Measurements from ENCODE around the gene ITPR1.

Gene ITPR1

DNA sequence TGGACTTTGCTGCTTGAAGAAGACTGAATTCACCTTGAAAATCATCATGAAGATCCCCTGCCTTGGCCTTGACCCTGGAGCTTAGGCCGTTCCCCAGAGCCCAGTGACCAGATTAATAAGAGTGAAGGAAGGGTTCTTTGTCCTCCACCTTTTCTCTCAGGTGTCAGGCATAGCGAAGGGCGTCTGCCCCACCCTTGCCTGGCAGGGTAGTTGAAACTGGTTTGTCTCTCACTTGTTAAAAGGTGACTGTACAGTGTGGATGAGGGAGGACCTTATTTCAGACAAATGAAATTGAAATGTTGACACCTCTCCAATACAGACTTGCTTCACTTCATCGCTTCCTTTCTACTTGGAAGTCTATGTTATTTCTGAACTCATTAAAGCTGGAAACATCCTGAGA, 262.4 kb downstream of the ITPR1 start:
- no peak for DNase-seq (ENCODE audit: low spot score)

DNA sequence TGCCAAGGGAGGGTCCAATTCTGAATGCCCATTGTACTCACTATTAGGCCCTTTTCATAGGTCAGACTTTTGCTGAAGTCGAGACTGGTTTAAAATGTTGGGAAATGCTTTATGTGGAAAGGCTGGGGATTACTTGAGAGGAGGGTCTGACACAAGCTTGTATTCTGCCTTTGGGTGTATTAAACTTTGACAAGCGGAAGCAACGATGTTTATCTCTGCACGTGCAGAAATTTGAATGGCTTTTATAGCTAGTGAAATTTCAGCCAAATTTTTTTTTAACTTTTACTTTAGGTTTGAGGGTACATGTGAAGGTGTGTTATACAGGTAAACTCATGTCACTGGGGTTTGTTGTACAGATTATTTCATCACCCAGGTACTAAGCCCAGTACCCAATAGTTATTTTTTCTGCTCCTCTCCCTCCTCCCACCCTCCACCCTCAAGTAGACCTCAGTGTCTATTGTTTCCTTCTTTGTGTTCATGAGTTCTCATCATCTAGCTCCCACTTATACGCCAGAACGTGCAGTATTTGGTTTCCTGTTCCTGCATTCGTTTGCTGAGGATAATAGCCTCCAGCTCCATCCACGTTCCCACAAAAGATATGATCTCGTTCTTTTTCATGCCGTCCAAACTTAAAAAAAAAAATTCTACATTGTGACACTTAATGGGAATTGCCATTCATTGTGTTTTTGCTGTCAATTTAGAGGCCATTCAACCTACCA, 263.1 kb downstream of the ITPR1 start:
- no peak for DNase-seq (ENCODE audit: low spot score)
- TF ChIP-seq, protein P1, sequence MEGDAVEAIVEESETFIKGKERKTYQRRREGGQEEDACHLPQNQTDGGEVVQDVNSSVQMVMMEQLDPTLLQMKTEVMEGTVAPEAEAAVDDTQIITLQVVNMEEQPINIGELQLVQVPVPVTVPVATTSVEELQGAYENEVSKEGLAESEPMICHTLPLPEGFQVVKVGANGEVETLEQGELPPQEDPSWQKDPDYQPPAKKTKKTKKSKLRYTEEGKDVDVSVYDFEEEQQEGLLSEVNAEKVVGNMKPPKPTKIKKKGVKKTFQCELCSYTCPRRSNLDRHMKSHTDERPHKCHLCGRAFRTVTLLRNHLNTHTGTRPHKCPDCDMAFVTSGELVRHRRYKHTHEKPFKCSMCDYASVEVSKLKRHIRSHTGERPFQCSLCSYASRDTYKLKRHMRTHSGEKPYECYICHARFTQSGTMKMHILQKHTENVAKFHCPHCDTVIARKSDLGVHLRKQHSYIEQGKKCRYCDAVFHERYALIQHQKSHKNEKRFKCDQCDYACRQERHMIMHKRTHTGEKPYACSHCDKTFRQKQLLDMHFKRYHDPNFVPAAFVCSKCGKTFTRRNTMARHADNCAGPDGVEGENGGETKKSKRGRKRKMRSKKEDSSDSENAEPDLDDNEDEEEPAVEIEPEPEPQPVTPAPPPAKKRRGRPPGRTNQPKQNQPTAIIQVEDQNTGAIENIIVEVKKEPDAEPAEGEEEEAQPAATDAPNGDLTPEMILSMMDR (IDR thresholded peaks at IDR 0.05) = no peak
- Histone ChIP-seq H3K4me3 (no peak overlapping the region), H3K27ac (no peak overlapping the region)

More for the DNA sequence above, 262.4 kb downstream of the ITPR1 start:
- no peak overlapping the region for H3K27ac ChIP-seq
- H3K4me3 ChIP-seq = no peak overlapping the region
- TF ChIP-seq, protein P1 (IDR thresholded peaks at IDR 0.05) = no peak

DNA sequence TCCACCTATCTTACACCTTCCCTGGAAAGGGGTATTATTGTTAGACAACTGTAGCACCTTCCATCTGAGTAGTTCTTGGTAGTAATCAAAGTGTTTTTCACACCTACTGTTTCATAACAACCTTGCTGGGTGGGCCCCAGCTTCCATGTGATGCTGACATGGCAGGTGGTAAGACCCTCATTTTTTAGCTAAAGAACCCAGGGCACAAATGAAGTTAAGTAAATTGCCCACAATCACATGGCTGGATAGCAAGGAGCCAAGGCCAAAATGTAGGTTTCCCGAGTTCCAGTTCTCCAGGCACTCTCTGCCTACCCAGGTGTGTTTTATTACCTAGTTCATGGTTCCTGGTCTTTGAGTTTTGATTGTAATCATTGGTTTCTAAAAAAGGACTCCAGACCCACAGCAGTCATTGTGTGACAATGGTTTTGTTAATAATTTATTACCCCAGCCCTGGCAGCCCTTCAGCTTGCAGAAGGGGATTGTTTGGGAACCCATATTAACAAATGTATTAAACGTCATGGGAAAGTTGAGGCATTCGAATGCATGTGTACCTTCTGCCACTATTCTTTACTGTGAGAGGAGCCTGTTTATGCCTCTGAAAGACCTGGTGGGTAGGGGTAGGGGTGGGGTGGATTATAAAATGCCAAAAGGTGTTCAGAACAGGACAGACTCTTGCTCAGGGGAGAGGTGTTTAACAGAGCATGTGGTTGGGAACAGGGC, 263.9 kb downstream of the ITPR1 start:
- Histone ChIP-seq H3K27ac (no peak overlapping the region), H3K4me3 (no peak overlapping the region)
- TF ChIP-seq, protein P1 (IDR thresholded peaks at IDR 0.05) = no peak
- DNase-seq (ENCODE audit: low spot score) = no peak

DNA sequence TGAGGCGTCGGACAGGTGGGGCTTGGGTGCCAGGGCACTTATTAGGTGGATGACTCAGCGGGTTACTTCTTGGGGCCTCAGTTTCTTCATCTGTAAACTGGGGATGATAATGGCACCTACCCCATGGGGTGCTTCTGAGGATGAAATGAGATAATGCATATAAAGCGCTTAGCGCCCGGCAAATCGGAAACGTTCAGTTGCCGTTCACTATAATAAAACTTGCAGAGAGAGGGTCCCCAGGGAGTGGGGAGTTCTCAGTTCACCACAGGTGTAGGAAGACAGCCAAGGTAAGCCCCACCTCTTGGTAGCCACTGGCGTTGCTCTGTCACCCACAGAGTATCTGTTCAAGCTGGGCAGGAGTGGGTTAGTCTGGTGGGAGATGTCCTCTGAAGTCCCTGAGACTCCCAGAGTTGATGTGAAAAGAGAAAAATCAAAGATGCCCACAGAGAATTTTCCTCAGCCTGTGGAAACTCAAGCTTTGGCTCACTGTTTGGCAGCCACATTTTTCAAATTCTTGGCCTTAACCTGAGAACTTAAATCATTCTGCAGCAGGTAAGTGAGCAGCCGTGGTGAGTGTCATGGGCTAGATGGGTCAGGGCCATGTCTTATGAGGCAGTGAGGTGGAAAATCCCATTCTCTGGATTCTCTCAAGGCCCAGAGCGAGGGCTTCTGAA, 264.6 kb downstream of the ITPR1 start:
- TF ChIP-seq, protein P1 (IDR thresholded peaks at IDR 0.05) = no peak
- DNase-seq (ENCODE audit: low spot score) = no peak
- no peak overlapping the region for H3K27ac ChIP-seq
- no peak overlapping the region for H3K4me3 ChIP-seq

DNA sequence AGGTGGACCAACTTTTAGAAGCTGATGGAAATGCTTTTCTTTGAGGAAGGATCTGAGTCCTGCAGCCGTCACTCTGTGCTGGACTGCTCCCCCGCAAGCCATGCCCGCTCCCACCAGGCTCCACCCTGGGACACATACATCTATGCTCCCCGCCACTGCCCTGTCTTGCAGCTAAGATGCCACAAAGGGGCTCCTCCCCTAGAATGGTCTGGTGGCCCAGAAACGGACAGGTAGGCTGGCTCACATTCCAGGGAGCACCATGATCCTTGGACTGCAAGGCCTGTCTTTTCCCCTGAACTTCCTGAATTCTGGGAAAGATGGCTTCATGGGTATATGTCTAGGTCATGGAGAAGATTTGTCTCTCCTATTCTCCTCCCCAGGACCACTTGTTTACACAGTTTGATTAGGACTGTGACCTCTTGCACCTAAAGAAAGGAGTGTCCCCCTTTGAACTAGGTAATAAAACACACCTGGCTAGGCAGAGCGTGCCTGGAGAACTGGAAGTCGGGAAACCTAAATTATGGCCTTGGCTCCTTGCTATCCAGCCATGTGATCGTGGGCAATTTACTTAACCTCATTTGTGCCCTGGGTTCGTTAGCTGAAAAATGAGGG, 265.2 kb downstream of the ITPR1 start:
- Histone ChIP-seq H3K4me3 (no peak overlapping the region), H3K27ac (no peak overlapping the region)
- TF ChIP-seq, protein P1 (IDR thresholded peaks at IDR 0.05) = no peak
- no peak for DNase-seq (ENCODE audit: low spot score)

DNA sequence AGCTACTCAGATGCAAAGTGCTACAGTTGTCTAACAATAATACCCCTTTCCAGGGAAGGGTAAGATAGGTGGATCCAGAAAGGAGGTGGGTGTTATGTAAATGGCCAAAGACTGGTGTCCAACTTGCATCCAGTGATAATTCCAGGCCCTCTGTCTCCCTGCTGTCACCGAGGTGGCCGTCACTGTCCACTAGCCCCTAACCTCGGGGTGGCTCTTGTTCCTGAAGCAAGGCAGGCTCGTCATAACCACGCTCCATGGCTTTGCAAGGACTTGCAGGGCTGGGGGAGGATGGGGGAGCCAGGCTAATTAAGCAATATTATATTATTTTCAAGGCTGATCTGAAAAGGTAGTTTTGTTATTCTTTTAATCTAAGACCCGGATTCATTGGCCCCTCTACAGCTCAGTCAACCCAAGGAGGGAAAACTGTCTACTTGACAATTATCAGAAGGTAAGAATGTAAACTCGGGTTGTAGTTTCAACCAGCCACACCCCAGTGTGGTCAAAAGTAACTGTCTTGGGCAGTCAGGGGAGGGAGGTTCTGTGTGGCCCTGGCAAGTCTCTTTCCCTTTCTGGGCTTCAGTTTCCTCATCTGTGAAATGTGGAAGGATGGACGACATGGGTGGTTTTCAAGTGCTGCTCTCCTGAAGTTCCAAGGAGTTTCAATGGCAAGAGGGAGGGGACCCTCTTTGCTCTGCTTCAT, 266.0 kb downstream of the ITPR1 start:
- DNase-seq (ENCODE audit: low spot score) = no peak
- TF ChIP-seq, protein P1 (IDR thresholded peaks at IDR 0.05) = no peak
- Histone ChIP-seq H3K4me3 (no peak overlapping the region), H3K27ac (no peak overlapping the region)
